HEK293 (cell line): ENCODE measurements around the gene ERCC3.

Experiments
- CTCF ChIA-PET: fragments of 350-600 bp; formaldehyde crosslinking; extraction: SDS; loops from one replicate; lab custom pipeline; 2021; ENCODE audit warnings: antibody characterized with exemption; lab: Yijun Ruan, JAX
- POLR2A ChIA-PET: fragments of 300-600 bp; formaldehyde crosslinking; extraction: SDS; loops from one replicate; lab custom pipeline; 2020; ENCODE audit warnings: antibody characterized with exemption, inconsistent platforms; lab: Yijun Ruan, JAX
- H3K27ac ChIP-seq: fragments of 200-500 bp; sonication (Bioruptor generic); 2 replicates; pipeline ENCODE4 v1.5.1; 2014; ENCODE audit warnings: low read depth, low read length, control low read depth, inconsistent platforms; ENCODE audit errors: extremely low read depth
- H3K36me3 ChIP-seq, 2 experiments: fragments of 200-500 bp in 1 of 2; sonication (Bioruptor generic) in 1 of 2; 1 replicate in 1 of 2; 2 replicates in 1 of 2; pipeline ENCODE4 v1.5.1; 2014 to 2017; ENCODE audit warnings: inconsistent platforms in 2 of 2, low read length in 2 of 2; ENCODE audit not compliant: control insufficient read depth in 2 of 2, insufficient read depth in 1 of 2
- H3K4me1 ChIP-seq: fragments of 200-500 bp; sonication (Bioruptor generic); 2 replicates; pipeline ENCODE4 v1.5.1; 2014; ENCODE audit warnings: mild to moderate bottlenecking, low read length, inconsistent platforms; ENCODE audit not compliant: control insufficient read depth, insufficient read depth
- H3K4me3 ChIP-seq: 2 replicates; pipeline ENCODE4 v1.5.1; 2011; ENCODE audit warnings: low read depth, mild to moderate bottlenecking, control low read depth, low read length, moderate library complexity
- H3K9me3 ChIP-seq: fragments of 200-500 bp; sonication (Bioruptor generic); 2 replicates; pipeline ENCODE4 v1.5.1; 2014; ENCODE audit warnings: low read depth, low read length, inconsistent platforms; ENCODE audit not compliant: control insufficient read depth, insufficient read depth
- BCL11A ChIP-seq: fragments of 450-650 bp; formaldehyde crosslinking; IDR thresholded peaks from 2 replicates; pipeline ENCODE4 v1.5.1; 2016; ENCODE audit warnings: low read depth, missing biosample characterization, missing genetic modification characterization
- ELK4 ChIP-seq: IDR thresholded peaks from 2 replicates; pipeline ENCODE4 v1.6.1; 2011; ENCODE audit warnings: mild to moderate bottlenecking, low read depth, low read length, borderline replicate concordance
- GLIS2 ChIP-seq: fragments of 450-650 bp; formaldehyde crosslinking; IDR thresholded peaks from 2 replicates; pipeline ENCODE4 v1.5.1; 2016; ENCODE audit warnings: missing biosample characterization, missing genetic modification characterization
- MEIS1 ChIP-seq: sonication (generic); formaldehyde crosslinking; IDR thresholded peaks from 2 replicates; pipeline ENCODE4 v1.8.1; 2022; ENCODE audit warnings: missing genetic modification reagents, mild to moderate bottlenecking, borderline replicate concordance
- PATZ1 ChIP-seq: fragments of 450-650 bp; formaldehyde crosslinking; IDR thresholded peaks from 2 replicates; pipeline ENCODE4 v1.5.1; 2016; ENCODE audit warnings: missing biosample characterization, missing genetic modification characterization
- REPIN1 ChIP-seq: fragments of 450-650 bp; formaldehyde crosslinking; IDR thresholded peaks from 2 replicates; pipeline ENCODE4 v1.5.1; 2017; ENCODE audit warnings: missing biosample characterization, missing genetic modification characterization, low read depth
- SP2 ChIP-seq: fragments of 450-650 bp; formaldehyde crosslinking; IDR thresholded peaks from 2 replicates; pipeline ENCODE4 v1.5.1; 2016; ENCODE audit warnings: missing biosample characterization, missing genetic modification characterization
- WT1 ChIP-seq: fragments of 450-650 bp; formaldehyde crosslinking; IDR thresholded peaks from 2 replicates; pipeline ENCODE4 v1.5.1; 2016; ENCODE audit warnings: missing biosample characterization, missing genetic modification characterization
- ZBTB1 ChIP-seq: fragments of 450-650 bp; formaldehyde crosslinking; IDR thresholded peaks from 2 replicates; pipeline ENCODE4 v1.5.1; 2016; ENCODE audit warnings: missing biosample characterization, missing genetic modification characterization
- ZBTB26 ChIP-seq: fragments of 450-650 bp; formaldehyde crosslinking; optimal IDR thresholded peaks from 2 replicates; pipeline ENCODE3; 2016; ENCODE audit warnings: missing biosample characterization, mild to moderate bottlenecking, missing genetic modification characterization
- ZBTB8A ChIP-seq: fragments of 450-650 bp; formaldehyde crosslinking; IDR thresholded peaks from 2 replicates; pipeline ENCODE4 v1.5.1; 2016; ENCODE audit warnings: missing biosample characterization, missing genetic modification characterization
- ZNF112 ChIP-seq: fragments of 450-650 bp; formaldehyde crosslinking; IDR thresholded peaks from 2 replicates; pipeline ENCODE4 v1.5.0; 2017; ENCODE audit warnings: missing biosample characterization, missing genetic modification characterization
- ZNF184 ChIP-seq: fragments of 450-650 bp; IDR thresholded peaks from 2 replicates; pipeline ENCODE4 v1.5.1; 2018; ENCODE audit warnings: missing biosample characterization, mild to moderate bottlenecking, missing genetic modification characterization
- ZNF19 ChIP-seq: fragments of 450-650 bp; formaldehyde crosslinking; IDR thresholded peaks from 2 replicates; pipeline ENCODE4; 2016; ENCODE audit warnings: missing biosample characterization, missing genetic modification characterization, low read depth
- ZNF2 ChIP-seq: fragments of 450-650 bp; formaldehyde crosslinking; IDR thresholded peaks from 2 replicates; pipeline ENCODE4 v1.5.1; 2016; ENCODE audit warnings: missing biosample characterization, missing genetic modification characterization
- ZNF202 ChIP-seq: fragments of 450-650 bp; formaldehyde crosslinking; IDR thresholded peaks from 2 replicates; pipeline ENCODE4 v1.5.1; 2016; ENCODE audit warnings: missing biosample characterization, missing genetic modification characterization, borderline replicate concordance
- ZNF211 ChIP-seq: fragments of 450-650 bp; formaldehyde crosslinking; IDR thresholded peaks from 2 replicates; pipeline ENCODE4 v1.5.1; 2016; ENCODE audit warnings: low read depth, missing biosample characterization, missing genetic modification characterization
- ZNF221 ChIP-seq: fragments of 450-650 bp; formaldehyde crosslinking; IDR thresholded peaks from 2 replicates; pipeline ENCODE4 v1.5.1; 2017; ENCODE audit warnings: missing biosample characterization, missing genetic modification characterization, borderline replicate concordance
- ZNF335 ChIP-seq: fragments of 450-650 bp; formaldehyde crosslinking; conservative IDR thresholded peaks from 2 replicates; pipeline ENCODE4 v1.5.1; 2016; ENCODE audit warnings: missing biosample characterization, missing genetic modification characterization
- ZNF423 ChIP-seq: fragments of 450-650 bp; formaldehyde crosslinking; IDR thresholded peaks from 2 replicates; pipeline ENCODE4 v1.5.1; 2016; ENCODE audit warnings: missing biosample characterization, missing genetic modification characterization
- ZNF621 ChIP-seq: fragments of 450-650 bp; formaldehyde crosslinking; IDR thresholded peaks from 2 replicates; pipeline ENCODE4 v1.5.1; 2017; ENCODE audit warnings: missing biosample characterization, missing genetic modification characterization
- ZSCAN23 ChIP-seq: fragments of 450-650 bp; formaldehyde crosslinking; IDR thresholded peaks from 2 replicates; pipeline ENCODE4 v1.5.1; 2016; ENCODE audit warnings: missing biosample characterization, missing genetic modification characterization

ERCC3 gene

GRCh38 chr2:127219171-127220070 is 74.5 kb downstream of the ERCC3 start:
- Histone ChIP-seq H3K4me3 (peak overlapping the region; percentile 58), H3K9me3 (no peaks in the 10 kb centered on the region), H3K36me3 (no peaks in the 10 kb centered on the region), H3K4me1 (peaks cover 2% of the 10 kb centered on the region), H3K27ac (peak overlapping the region; percentile 72; the same call in 1 of the 2 replicates)
- CTCF ChIA-PET, result interaction anchor here (0.7 to 0.8 kb wide), 2 partner anchors 59 to 260 kb away, joined by 3 read pairs; no protein-coding TSS in a partner anchor
- TF ChIP-seq WT1 (tag by site-specific recombination), result no peak
- TF ChIP-seq ZNF19, result no peak
- TF ChIP-seq ZNF423, result 0 out of 2 replicates have a peak, but pooled peaks have one; percentile 9
- peak; percentile 72 for TF ChIP-seq ZNF202
- TF ChIP-seq GLIS2 (tag by site-specific recombination), result peak; percentile 67; the same call in 1 of the 2 replicates
- no peak for TF ChIP-seq ZBTB1
- TF ChIP-seq ZNF335 (tag by site-specific recombination), result 0 out of 2 replicates have a peak, but pooled peaks have one; percentile 10
- TF ChIP-seq REPIN1, result no peak
- 0 out of 2 replicates have a peak, but pooled peaks have one; percentile 55 for TF ChIP-seq PATZ1 (tag by site-specific recombination)
- TF ChIP-seq MEIS1 (CRISPR knock-in tag), result no peak
- TF ChIP-seq ZBTB8A (tag by site-specific recombination), result peak; percentile 83
- TF ChIP-seq ZBTB26 (tag by site-specific recombination), result peak; percentile 50
- TF ChIP-seq, all 188 proteins: peak for 7
- POLR2A ChIA-PET, result no interaction called here

- Histone ChIP-seq H3K9me3 (no peaks in the 10 kb centered on the region), H3K4me1 (no peaks in the 10 kb centered on the region; the same call in 1 of the 2 replicates), H3K27ac (peak overlapping the region; percentile 20; the same call in 1 of the 2 replicates), H3K36me3 (no peaks in the 10 kb centered on the region), H3K4me3 (peak overlapping the region; percentile 58)
- ChIA-PET CTCF (interaction anchor here (0.7 kb wide), 1 partner anchor 60 kb away, joined by 3 read pairs; no protein-coding TSS in a partner anchor), POLR2A (no interaction called here)
- TF ChIP-seq ZSCAN23 (tag by site-specific recombination) (no peak), ZNF184 (no peak), ZNF621 (tag by site-specific recombination) (no peak), ZNF112 (tag by site-specific recombination) (no peak), ELK4 (no peak), ZNF211 (tag by site-specific recombination) (no peak), ZNF2 (tag by site-specific recombination) (no peak), ZNF221 (tag by site-specific recombination) (no peak), SP2 (no peak), BCL11A (tag by site-specific recombination) (no peak)
Observed at GRCh38 chr2:127218812-127219170, 75.2 kb downstream of the ERCC3 start.
